HEK293 (cell line): Measurements from ENCODE around the gene METTL25B.

Source experiments
- CTCF ChIA-PET: fragments of 350-600 bp; formaldehyde crosslinking; extraction: SDS; loops from one replicate; lab custom pipeline; 2021; ENCODE audit warnings: antibody characterized with exemption; lab: Yijun Ruan, JAX
- POLR2A ChIA-PET: fragments of 300-600 bp; formaldehyde crosslinking; extraction: SDS; loops from one replicate; lab custom pipeline; 2020; ENCODE audit warnings: antibody characterized with exemption, inconsistent platforms; lab: Yijun Ruan, JAX
- H3K27ac ChIP-seq: fragments of 200-500 bp; sonication (Bioruptor generic); 2 replicates; pipeline ENCODE4 v1.5.1; 2014; ENCODE audit warnings: low read depth, low read length, control low read depth, inconsistent platforms; ENCODE audit errors: extremely low read depth
- H3K36me3 ChIP-seq, 2 experiments: fragments of 200-500 bp in 1 of 2; sonication (Bioruptor generic) in 1 of 2; 1 replicate in 1 of 2; 2 replicates in 1 of 2; pipeline ENCODE4 v1.5.1; 2014 to 2017; ENCODE audit warnings: inconsistent platforms in 2 of 2, low read length in 2 of 2; ENCODE audit not compliant: control insufficient read depth in 2 of 2, insufficient read depth in 1 of 2
- H3K4me1 ChIP-seq: fragments of 200-500 bp; sonication (Bioruptor generic); 2 replicates; pipeline ENCODE4 v1.5.1; 2014; ENCODE audit warnings: mild to moderate bottlenecking, low read length, inconsistent platforms; ENCODE audit not compliant: control insufficient read depth, insufficient read depth
- H3K4me3 ChIP-seq: 2 replicates; pipeline ENCODE4 v1.5.1; 2011; ENCODE audit warnings: low read depth, mild to moderate bottlenecking, control low read depth, low read length, moderate library complexity
- H3K9me3 ChIP-seq: fragments of 200-500 bp; sonication (Bioruptor generic); 2 replicates; pipeline ENCODE4 v1.5.1; 2014; ENCODE audit warnings: low read depth, low read length, inconsistent platforms; ENCODE audit not compliant: control insufficient read depth, insufficient read depth
- EGR2 ChIP-seq: fragments of 450-650 bp; formaldehyde crosslinking; IDR thresholded peaks from 2 replicates; pipeline ENCODE4 v1.5.1; 2016; ENCODE audit warnings: low read depth, missing biosample characterization, missing genetic modification characterization
- HIC1 ChIP-seq: fragments of 450-650 bp; formaldehyde crosslinking; IDR thresholded peaks from 2 replicates; pipeline ENCODE4 v1.5.1; 2016; ENCODE audit warnings: missing biosample characterization, missing genetic modification characterization
- HOXA7 ChIP-seq: sonication (generic); formaldehyde crosslinking; IDR thresholded peaks from 2 replicates; pipeline ENCODE4 v1.8.1; 2022; ENCODE audit warnings: missing genetic modification reagents, borderline replicate concordance
- KLF1 ChIP-seq: fragments of 450-650 bp; formaldehyde crosslinking; IDR thresholded peaks from 2 replicates; pipeline ENCODE4 v1.5.1; 2016; ENCODE audit warnings: missing biosample characterization, missing genetic modification characterization
- SP7 ChIP-seq: fragments of 450-650 bp; formaldehyde crosslinking; IDR thresholded peaks from 2 replicates; pipeline ENCODE4 v1.5.1; 2016; ENCODE audit warnings: missing biosample characterization, missing genetic modification characterization
- ZFHX2 ChIP-seq: fragments of 450-650 bp; formaldehyde crosslinking; conservative IDR thresholded peaks from 2 replicates; pipeline ENCODE4 v1.5.1; 2016; ENCODE audit warnings: missing biosample characterization, missing genetic modification characterization
- ZIC2 ChIP-seq: fragments of 450-650 bp; formaldehyde crosslinking; IDR thresholded peaks from 2 replicates; pipeline ENCODE4 v1.5.1; 2016; ENCODE audit warnings: missing biosample characterization, missing genetic modification characterization
- ZNF274 ChIP-seq, 2 experiments: fragments of 200-500 bp in 1 of 2; fragments of 450-650 bp in 1 of 2; sonication (Bioruptor generic) in 1 of 2; formaldehyde crosslinking in 1 of 2; IDR thresholded peaks; 2 replicates each; pipeline versions ENCODE4 v1.5.1 to v1.6.1; 2014 to 2016; ENCODE audit warnings: borderline replicate concordance in 1 of 2, inconsistent platforms in 1 of 2, low read length in 1 of 2, missing biosample characterization in 1 of 2, missing genetic modification characterization in 1 of 2
- ZNF280D ChIP-seq: fragments of 450-650 bp; formaldehyde crosslinking; IDR thresholded peaks from 2 replicates; pipeline ENCODE4 v1.5.1; 2016; ENCODE audit warnings: missing biosample characterization, missing genetic modification characterization
- ZNF510 ChIP-seq: fragments of 450-650 bp; formaldehyde crosslinking; IDR thresholded peaks from 2 replicates; pipeline ENCODE4 v1.5.1; 2018; ENCODE audit warnings: mild to moderate bottlenecking, missing genetic modification characterization, missing biosample characterization; ENCODE audit not compliant: insufficient replicate concordance
- ZNF639 ChIP-seq: fragments of 450-650 bp; formaldehyde crosslinking; IDR thresholded peaks from 2 replicates; pipeline ENCODE4 v1.5.1; 2016; ENCODE audit warnings: missing biosample characterization, missing genetic modification characterization
- ZNF768 ChIP-seq: fragments of 450-650 bp; formaldehyde crosslinking; IDR thresholded peaks from 2 replicates; pipeline ENCODE4 v1.5.1; 2018; ENCODE audit warnings: missing biosample characterization, mild to moderate bottlenecking, missing genetic modification characterization
- ZSCAN23 ChIP-seq: fragments of 450-650 bp; formaldehyde crosslinking; IDR thresholded peaks from 2 replicates; pipeline ENCODE4 v1.5.1; 2016; ENCODE audit warnings: missing biosample characterization, missing genetic modification characterization

METTL25B gene

GRCh38 chr1:156698995-156699394 is 29.3 kb upstream of the METTL25B start:
- H3K36me3 ChIP-seq: peaks cover 0 to 32% of the 10 kb centered on the region in 2 experiments; a peak in 1 of 3 replicates
- H3K9me3 ChIP-seq: no peaks in the 10 kb centered on the region
- CTCF ChIA-PET: interaction anchor here (0.6 to 20.2 kb wide), 3 partner anchors 10 to 269 kb away, joined by 3 to 579 read pairs (median 3); partner anchors contain the start of gene NES
- POLR2A ChIA-PET: no interaction called here
- H3K4me3 ChIP-seq: no peak overlapping the region
- peaks cover 4% of the 10 kb centered on the region; the same call in 1 of the 2 replicates for H3K4me1 ChIP-seq
- TF ChIP-seq KLF1 (tag by site-specific recombination) (no peak), ZSCAN23 (no peak), ZNF639 (tag by site-specific recombination) (no peak), EGR2 (tag by site-specific recombination) (peak; percentile 86), ZFHX2 (tag by site-specific recombination) (peak; percentile 49), HOXA7 (CRISPR knock-in tag) (no peak), ZNF768 (no peak), ZNF274 (IDR thresholded peaks at IDR 0.05; ENCODE audit: low read length) (no peak), ZNF274 (tag by site-specific recombination; IDR thresholded peaks at IDR 0.05; ENCODE audit: borderline replicate concordance) (no peak)
- TF ChIP-seq, all 188 proteins: peak for 2
- H3K27ac ChIP-seq: no peak overlapping the region

GRCh38 chr1:156700736-156701531 is 27.3 kb upstream of the METTL25B start:
- CTCF ChIA-PET: interaction anchor here (0.8 to 20.2 kb wide), 5 partner anchors 12 to 191 kb away, joined by 3 to 579 read pairs (median 4); no protein-coding TSS in a partner anchor
- POLR2A ChIA-PET: interaction anchor here (0.7 to 1.2 kb wide), 2 partner anchors 9 to 419 kb away, joined by 3 to 4 read pairs; no protein-coding TSS in a partner anchor
- no peak overlapping the region for H3K27ac ChIP-seq

GRCh38 chr1:156703336-156703735 is 24.9 kb upstream of the METTL25B start:
- no peak overlapping the region for H3K27ac ChIP-seq
- H3K36me3 ChIP-seq: peaks cover 0 to 29% of the 10 kb centered on the region in 2 experiments; a peak in 1 of 3 replicates
- H3K4me1 ChIP-seq: peaks cover 9% of the 10 kb centered on the region; the same call in 1 of the 2 replicates
- no peaks in the 10 kb centered on the region for H3K9me3 ChIP-seq
- ChIA-PET CTCF (interaction anchor here (0.7 to 20.2 kb wide), 7 partner anchors 14 to 317 kb away, joined by 3 to 579 read pairs (median 4); no protein-coding TSS in a partner anchor), POLR2A (interaction anchor here (0.5 to 4.9 kb wide), 3 partner anchors 9 to 26 kb away, joined by 4 to 43 read pairs (median 7); partner anchors contain the start of gene NES)
- no peak for TF ChIP-seq SP7 (tag by site-specific recombination)
- TF ChIP-seq HIC1 (tag by site-specific recombination): no peak
- TF ChIP-seq ZNF510 (tag by site-specific recombination): no peak
- H3K4me3 ChIP-seq: no peak overlapping the region

More at GRCh38 chr1:156700736-156701531, 27.3 kb upstream of the METTL25B start:
- Histone ChIP-seq H3K9me3 (no peaks in the 10 kb centered on the region), H3K4me3 (no peak overlapping the region), H3K4me1 (peaks cover 9% of the 10 kb centered on the region; the same call in 1 of the 2 replicates), H3K36me3 (peaks cover 0 to 32% of the 10 kb centered on the region in 2 experiments; a peak in 1 of 3 replicates)
- TF ChIP-seq ZIC2 (tag by site-specific recombination): peak; percentile 21; the same call in 1 of the 2 replicates
- TF ChIP-seq ZNF280D: no peak
